Right lobe of liver (tissue), 6 donors: ENCODE results near the gene ARPC5. TPM values are rescaled to one million over a fixed set of nuclear protein-coding genes. Genes with fewer than 3 reads are reported as not detected.

ENCODE experiments used
- ATAC-seq, 4 donors: fragments of 200-7000 bp; cut with Tn5 transposase; one replicate each; pipeline ENCODE4 v1.9.1; 2020; ENCODE audit warnings: mild to moderate bottlenecking in 4 of 4, moderate library complexity in 4 of 4
- DNase-seq, 3 donors: peaks; one replicate each; pipeline ENCODE4 v3.0.0-alpha.2; 2020
- H3K27ac ChIP-seq, 3 donors: fragments of 200-600 bp; one replicate each; pipeline ENCODE4 v1.8.0; 2022
- H3K27me3 ChIP-seq, 2 donors: fragments of 200-600 bp; one replicate each; pipeline ENCODE4 v1.8.0; 2022
- H3K36me3 ChIP-seq, 4 donors: fragments of 200-600 bp; sonication (generic) in 1 of 4; one replicate each; pipeline versions ENCODE4 v1.5.1 to v1.8.0; 2017 to 2022; ENCODE audit warnings: control low read depth in 1 of 4
- H3K4me1 ChIP-seq, 4 donors: fragments of 200-600 bp; sonication (generic) in 1 of 4; one replicate each; pipeline versions ENCODE4 v1.5.1 to v1.8.0; 2017 to 2022; ENCODE audit warnings: control low read depth in 1 of 4
- H3K4me3 ChIP-seq, 3 donors: fragments of 200-600 bp; one replicate each; pipeline ENCODE4 v1.8.0; 2022
- H3K9me3 ChIP-seq, 4 donors: fragments of 200-600 bp; sonication (generic) in 1 of 4; one replicate each; pipeline versions ENCODE4 v1.5.1 to v1.8.0; 2017 to 2022; ENCODE audit warnings: control low read depth in 1 of 4
- CTCF ChIP-seq, 4 donors: fragments of 200-600 bp in 3 of 4; fragments of 450-650 bp in 1 of 4; IDR thresholded peaks; one replicate each; pipeline versions ENCODE4 v1.5.1 to v1.8.0; 2016 to 2022; ENCODE audit warnings: antibody characterized with exemption in 4 of 4, mild to moderate bottlenecking in 2 of 4
- POLR2A ChIP-seq: fragments of 450-650 bp; IDR thresholded peaks from one replicate; pipeline ENCODE4 v1.6.1; 2017; ENCODE audit warnings: antibody characterized with exemption, mild to moderate bottlenecking
- WGBS: methylation state at CpG from one replicate; pipeline ENCODE4 v1.1.6; 2018; ENCODE audit warnings: low coverage, low lambda C conversion rate; ENCODE audit not compliant: insufficient coverage; ENCODE audit errors: missing lambda C conversion rate; 5-methylcytosine and 5-hydroxymethylcytosine counted together
- intact Hi-C, 2 donors: fragments of 100-400 bp; cut with DNase I; formaldehyde crosslinking; loops; one replicate each; pipeline versions ENCODE4 v1.11.2 to v1.14.1; 2022
- total RNA-seq, 6 experiments: library from RNA; depleted of rRNA in 2 of 6; stranded (reverse); fragments of >200 nt in 2 of 6; fragmentation: NEBNext Ultra II Directional in 3 of 6; extraction: Animal tissue kit (Norgen Biotek cat#: 25700) in 3 of 6; gene quantifications; one replicate each; pipeline versions ENCODE4 v1.1.0 to v1.2.4, GENCODE V29; 2016 to 2023
- donor health status: DM: no; HTN: yes; CAD: no.
- donor health status: DM: no; HTN: no; CAD: no.
- donor health status: DM: no; HTN: no; CAD: no.
- donor health status: DM: no; HTN: yes; CAD: no.
- donor health status: DM: no; HTN: yes; CAD: no.

ARPC5 gene
- total RNA-seq, 6 experiments from 2014 or later = 23.6 to 70.5 (median 41.3) TPM

DNA sequence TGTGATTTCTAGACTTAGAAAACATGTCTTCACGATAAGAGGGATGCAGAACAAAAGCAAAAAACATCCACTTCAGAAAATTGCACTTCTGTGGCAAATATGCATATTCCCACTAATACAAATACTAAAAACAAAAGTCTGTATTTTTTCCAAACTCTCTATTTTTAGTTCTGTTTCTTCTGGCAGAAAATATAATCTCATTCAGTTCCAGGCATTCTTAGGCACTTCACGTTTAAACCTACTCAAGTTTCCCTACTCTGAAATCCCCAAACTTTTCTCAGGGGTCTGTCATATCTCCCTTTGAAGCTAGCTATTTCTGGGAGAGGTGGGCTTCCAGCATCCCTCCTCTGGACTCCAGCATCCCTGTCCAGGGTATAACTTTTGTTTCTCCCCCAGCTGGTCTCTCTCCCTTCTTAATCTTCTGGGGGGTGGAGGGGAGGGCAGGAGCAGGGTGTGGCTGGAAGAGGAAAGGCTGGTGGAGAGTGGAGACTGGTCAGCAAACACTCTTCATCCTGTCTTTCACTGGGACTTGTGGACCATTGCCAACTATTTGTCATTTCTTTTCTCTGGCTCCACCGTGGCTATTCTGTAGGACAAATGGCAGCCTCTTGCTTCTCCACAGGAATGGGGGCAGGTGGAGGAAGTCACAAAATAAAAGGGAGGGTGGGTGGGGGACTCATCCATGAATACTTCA is 25.7 kb downstream of the ARPC5 start:
- ATAC-seq = peak in 3 of 4 donors; percentile 18 to 31 (median 22)
- H3K27me3 ChIP-seq = no peaks in the 10 kb centered on the region

DNA sequence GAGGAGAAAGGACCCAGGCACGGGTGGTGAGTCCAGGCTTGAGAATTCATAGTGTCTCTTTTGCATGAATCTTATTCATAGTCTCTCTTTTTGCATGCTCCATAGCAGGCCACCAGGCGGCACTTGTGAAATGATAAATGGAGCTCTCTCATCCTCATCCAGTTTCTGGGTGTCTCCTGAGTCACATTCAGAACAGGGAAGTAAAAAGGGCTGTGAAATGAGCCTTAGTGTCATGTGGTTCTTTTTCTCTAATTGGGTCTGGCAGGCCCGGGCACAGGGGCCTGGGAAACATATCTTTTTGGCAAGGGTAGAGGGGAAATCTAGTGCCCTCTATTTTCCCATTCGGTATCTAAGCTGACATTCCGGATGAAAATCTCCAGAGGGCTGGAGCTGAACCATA is 26.3 kb downstream of the ARPC5 start:
- Histone ChIP-seq H3K27ac (peak overlapping the region in 2 of 3 donors; percentile 1 to 8), H3K27me3 (no peaks in the 10 kb centered on the region), H3K4me1 (no peaks in the 10 kb centered on the region), H3K36me3 (no peaks in the 10 kb centered on the region), H3K9me3 (no peaks in the 10 kb centered on the region), H3K4me3 (no peak overlapping the region)
- peak; percentile 68 to 82 (median 78) for ATAC-seq
- WGBS = 48% methylated on average over 5 of the region's 5 CpGs
- intact Hi-C loops = loop anchor here in 1 of 2 donors (5.0 kb wide), 1 partner anchor 238 kb away; no protein-coding TSS in a partner anchor
- TF ChIP-seq POLR2A (no peak), CTCF (IDR thresholded peaks at IDR 0.05) (peak; percentile 26 to 41 (median 33))
- no peak for DNase-seq

More for the DNA sequence above, 25.7 kb downstream of the ARPC5 start:
- DNase-seq = no peak
- intact Hi-C loops = loop anchor here in 1 of 2 donors (5.0 kb wide), 1 partner anchor 237 kb away; no protein-coding TSS in a partner anchor
- no peak for TF ChIP-seq POLR2A
- no peak for TF ChIP-seq CTCF (IDR thresholded peaks at IDR 0.05)
- Histone ChIP-seq H3K9me3 (no peaks in the 10 kb centered on the region), H3K27ac (peak overlapping the region in 2 of 3 donors; percentile 1 to 8), H3K4me1 (no peaks in the 10 kb centered on the region), H3K36me3 (no peaks in the 10 kb centered on the region), H3K4me3 (no peak overlapping the region)
- WGBS = 47% methylated on average over 3 of the region's 3 CpGs

- H3K27ac ChIP-seq = no peak overlapping the region
- TF ChIP-seq POLR2A (no peak), CTCF (IDR thresholded peaks at IDR 0.05) (no peak)
Measured at GRCh38 chr1:183607322-183607980, 28.1 kb downstream of the ARPC5 start.

DNA sequence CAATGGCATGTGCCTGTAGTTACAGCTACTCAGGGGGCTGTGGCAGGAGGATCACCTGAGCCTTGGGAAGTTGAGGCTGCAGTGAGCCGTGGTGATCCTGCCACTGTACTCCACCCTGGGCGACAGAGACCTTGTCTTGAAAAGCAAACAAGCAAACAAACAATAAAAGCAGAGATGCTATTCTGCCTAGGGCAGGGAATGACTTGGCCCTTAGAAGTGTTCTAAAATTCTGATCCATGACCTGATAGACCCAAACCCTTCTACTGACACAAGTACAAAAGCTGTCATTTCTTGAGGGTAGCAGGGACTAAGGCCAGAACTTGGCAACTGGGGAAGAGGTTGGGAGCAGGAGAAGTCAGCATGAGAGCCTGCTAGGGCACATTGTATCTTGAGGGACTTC is 29.7 kb downstream of the ARPC5 start:
- WGBS = no CpG with 5 or more reads among the region's 2 CpGs
- H3K4me1 ChIP-seq = peaks cover 0 to 14% (median 0%) of the 10 kb centered on the region in 4 donors
- ATAC-seq = no peak
- H3K9me3 ChIP-seq = no peaks in the 10 kb centered on the region
- H3K4me3 ChIP-seq = no peak overlapping the region
- intact Hi-C loops = loop anchor here in 1 of 2 donors (5.0 kb wide), 1 partner anchor 241 kb away; no protein-coding TSS in a partner anchor
- H3K27me3 ChIP-seq = no peaks in the 10 kb centered on the region
- no peak overlapping the region for H3K27ac ChIP-seq
- TF ChIP-seq POLR2A = no peak
- TF ChIP-seq CTCF (IDR thresholded peaks at IDR 0.05) = no peak
- H3K36me3 ChIP-seq = no peaks in the 10 kb centered on the region
- DNase-seq = no peak

More at GRCh38 chr1:183607322-183607980, 28.1 kb downstream of the ARPC5 start:
- Histone ChIP-seq H3K27me3 (no peaks in the 10 kb centered on the region), H3K36me3 (no peaks in the 10 kb centered on the region), H3K9me3 (no peaks in the 10 kb centered on the region), H3K4me1 (peaks cover 0 to 14% (median 0%) of the 10 kb centered on the region in 4 donors), H3K4me3 (no peak overlapping the region)
- intact Hi-C loops = loop anchor here in 1 of 2 donors (5.0 kb wide), 1 partner anchor 240 kb away; no protein-coding TSS in a partner anchor
- DNase-seq (no peak), ATAC-seq (no peak)
- 45% methylated on average over 2 of the region's 2 CpGs for WGBS
